ENCODE data around the gene SPRR3. TPM values are rescaled to one million over a fixed set of nuclear protein-coding genes. Genes with fewer than 3 reads are reported as not detected.

SPRR3 gene
- total RNA-seq, 1 experiment from 2014 or later, result not detected

DNA sequence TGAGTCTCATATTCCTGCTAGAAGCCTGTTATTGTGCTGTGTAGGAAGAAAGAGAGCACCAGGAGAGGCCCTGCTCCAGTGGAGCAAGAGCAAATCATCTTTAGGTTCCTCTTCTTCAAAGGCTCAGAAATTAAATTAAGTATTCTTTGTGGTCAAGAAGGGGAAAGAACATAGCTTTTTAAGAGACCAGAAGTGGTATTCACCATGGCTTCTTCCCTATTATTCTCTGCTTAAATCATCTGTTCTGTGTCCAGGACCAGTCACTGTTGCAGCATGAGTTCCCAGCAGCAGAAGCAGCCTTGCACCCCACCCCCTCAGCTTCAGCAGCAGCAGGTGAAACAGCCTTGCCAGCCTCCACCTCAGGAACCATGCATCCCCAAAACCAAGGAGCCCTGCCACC lies 30.5 kb downstream of the SPRR3 start:
- POLR2A ChIA-PET, result no interaction called here
- Histone ChIP-seq H3K9me3 (ENCODE audit: control insufficient read depth in 1 of 2, insufficient read depth in 1 of 2, low read depth in 1 of 2, low read length in 2 of 2) (no peaks in the 10 kb centered on the region), H2AFZ (ENCODE audit: low read depth, low read length, poor library complexity, severe bottlenecking) (no peak overlapping the region), H3K27me3 (ENCODE audit: insufficient read depth, low read length) (peaks cover 10% of the 10 kb centered on the region), H3K4me3 (replicated peaks in 1 of 2; ENCODE audit: low read depth in 1 of 2, low read length in 2 of 2) (no peak overlapping the region), H4K20me1 (ENCODE audit: insufficient read depth) (no peaks in the 10 kb centered on the region), H3K79me2 (ENCODE audit: insufficient read depth, low read length) (no peaks in the 10 kb centered on the region), H3K9ac (ENCODE audit: low read length) (no peak overlapping the region), H3K9me2 (ENCODE audit: insufficient read depth) (no peaks in the 10 kb centered on the region), H3K4me2 (ENCODE audit: low read length) (no peak overlapping the region), H3K27ac (ENCODE audit: low read depth, low read length) (no peak overlapping the region), H3K4me1 (ENCODE audit: control insufficient read depth in 1 of 2, insufficient read depth in 2 of 2, low read length in 2 of 2) (peaks cover 0 to 6% of the 10 kb centered on the region in 2 experiments; a peak in 1 of 4 replicates), H3K36me3 (ENCODE audit: control insufficient read depth in 1 of 2, insufficient read depth in 2 of 2, low read length in 2 of 2) (no peaks in the 10 kb centered on the region)
- TF ChIP-seq, protein P1, sequence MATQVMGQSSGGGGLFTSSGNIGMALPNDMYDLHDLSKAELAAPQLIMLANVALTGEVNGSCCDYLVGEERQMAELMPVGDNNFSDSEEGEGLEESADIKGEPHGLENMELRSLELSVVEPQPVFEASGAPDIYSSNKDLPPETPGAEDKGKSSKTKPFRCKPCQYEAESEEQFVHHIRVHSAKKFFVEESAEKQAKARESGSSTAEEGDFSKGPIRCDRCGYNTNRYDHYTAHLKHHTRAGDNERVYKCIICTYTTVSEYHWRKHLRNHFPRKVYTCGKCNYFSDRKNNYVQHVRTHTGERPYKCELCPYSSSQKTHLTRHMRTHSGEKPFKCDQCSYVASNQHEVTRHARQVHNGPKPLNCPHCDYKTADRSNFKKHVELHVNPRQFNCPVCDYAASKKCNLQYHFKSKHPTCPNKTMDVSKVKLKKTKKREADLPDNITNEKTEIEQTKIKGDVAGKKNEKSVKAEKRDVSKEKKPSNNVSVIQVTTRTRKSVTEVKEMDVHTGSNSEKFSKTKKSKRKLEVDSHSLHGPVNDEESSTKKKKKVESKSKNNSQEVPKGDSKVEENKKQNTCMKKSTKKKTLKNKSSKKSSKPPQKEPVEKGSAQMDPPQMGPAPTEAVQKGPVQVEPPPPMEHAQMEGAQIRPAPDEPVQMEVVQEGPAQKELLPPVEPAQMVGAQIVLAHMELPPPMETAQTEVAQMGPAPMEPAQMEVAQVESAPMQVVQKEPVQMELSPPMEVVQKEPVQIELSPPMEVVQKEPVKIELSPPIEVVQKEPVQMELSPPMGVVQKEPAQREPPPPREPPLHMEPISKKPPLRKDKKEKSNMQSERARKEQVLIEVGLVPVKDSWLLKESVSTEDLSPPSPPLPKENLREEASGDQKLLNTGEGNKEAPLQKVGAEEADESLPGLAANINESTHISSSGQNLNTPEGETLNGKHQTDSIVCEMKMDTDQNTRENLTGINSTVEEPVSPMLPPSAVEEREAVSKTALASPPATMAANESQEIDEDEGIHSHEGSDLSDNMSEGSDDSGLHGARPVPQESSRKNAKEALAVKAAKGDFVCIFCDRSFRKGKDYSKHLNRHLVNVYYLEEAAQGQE (IDR thresholded peaks at IDR 0.05; ENCODE audit: low read depth), result no peak
- no peak for TF ChIP-seq POLR2AphosphoS5 (IDR thresholded peaks at IDR 0.05; ENCODE audit: low read depth, low read length)
- no peak for TF ChIP-seq SP1 (IDR thresholded peaks at IDR 0.05; ENCODE audit: low read depth)
- no peak for TF ChIP-seq TCF7L2 (IDR thresholded peaks at IDR 0.05; ENCODE audit: borderline replicate concordance, extremely low read depth, insufficient read depth, insufficient read length)
- no peak for TF ChIP-seq YY1 (IDR thresholded peaks at IDR 0.05; ENCODE audit: extremely low read depth, insufficient replicate concordance, low read depth, low read length)
- TF ChIP-seq FOSL1 (IDR thresholded peaks at IDR 0.05; ENCODE audit: low read depth), result no peak
- RAD21 ChIA-PET (ENCODE audit: low non-redundant PET in 1 of 2, low total read pairs in 2 of 2, uncharacterized antibody in 2 of 2, unreplicated experiment in 2 of 2), result interaction anchor here (0.6 kb wide), 2 partner anchors 112 to 114 kb away, joined by 3 read pairs; no protein-coding TSS in a partner anchor
- CTCF ChIA-PET, result interaction anchor here (1.1 kb wide), 1 partner anchor 161 kb away, joined by 3 read pairs; no protein-coding TSS in a partner anchor
- BruUV-seq (replicated peaks), result no TSS peak
- DNase-seq (ENCODE audit: low read depth, low spot score) (no peak), ATAC-seq (no peak)
- intact Hi-C loops (cut with micrococcal nuclease), result loop anchor here (5.0 kb wide), 2 partner anchors 160 to 380 kb away; no protein-coding TSS in a partner anchor

Measured in HCT116 (cell line).